H1 (cell line): Measurements from ENCODE around the gene MPV17L. TPM values are rescaled to one million over a fixed set of nuclear protein-coding genes. Genes with fewer than 3 reads are reported as not detected.

Experiments used
- BRCA1 ChIP-seq: IDR thresholded peaks from 2 replicates; pipeline ENCODE4 v1.6.1; 2012; ENCODE audit warnings: low read depth, low read length, improper control_type of control experiment
- CHD7 ChIP-seq: fragments of 300-600 bp; sonication (generic); IDR thresholded peaks from 2 replicates; pipeline ENCODE4 v1.7.1; 2012; ENCODE audit warnings: low read length, moderate library complexity, mild to moderate bottlenecking, inconsistent platforms; ENCODE audit not compliant: insufficient replicate concordance
- HDAC2 ChIP-seq, 2 experiments: fragments of 300-600 bp in 1 of 2; sonication (generic) in 1 of 2; IDR thresholded peaks; 2 replicates each; pipeline ENCODE4 v1.6.1; 2011 to 2012; ENCODE audit warnings: low read depth in 2 of 2, low read length in 2 of 2, mild to moderate bottlenecking in 2 of 2, moderate library complexity in 2 of 2, borderline replicate concordance in 1 of 2, inconsistent platforms in 1 of 2
- JUN ChIP-seq: IDR thresholded peaks from 2 replicates; pipeline ENCODE4 v1.6.1; 2011; ENCODE audit warnings: low read depth, mild to moderate bottlenecking, improper control_type of control experiment, low read length
- MAFK ChIP-seq: IDR thresholded peaks from 2 replicates; pipeline ENCODE4 v1.6.1; 2012; ENCODE audit warnings: low read depth, mild to moderate bottlenecking, improper control_type of control experiment, low read length
- NANOG ChIP-seq: IDR thresholded peaks from 2 replicates; pipeline ENCODE4 v1.6.1; 2011; ENCODE audit warnings: low read length, low read depth, mild to moderate bottlenecking, inconsistent platforms; ENCODE audit not compliant: insufficient read depth, poor library complexity, severe bottlenecking
- RFX5 ChIP-seq: IDR thresholded peaks from 2 replicates; pipeline ENCODE4 v1.6.1; 2011; ENCODE audit warnings: low read depth, low read length, improper control_type of control experiment, borderline replicate concordance
- polyA plus RNA-seq, 7 experiments: library from polyadenylated mRNA; depleted of rRNA in 3 of 7; stranded (reverse) in 5 of 7; unstranded in 2 of 7; fragments of >200 nt in 5 of 7; fragments of 200-250 nt in 2 of 7; gene quantifications; 1 replicate in 5 of 7; 2 replicates in 1 of 7; 4 replicates in 1 of 7; pipeline versions ENCODE4 v1.2.1 to v1.2.3, GENCODE V29; 2011 to 2013; ENCODE audit warnings: missing spikeins in 2 of 7, mixed read lengths in 2 of 7
- total RNA-seq: library from RNA; stranded (reverse); fragmentation: NEBNext Ultra II Directional; extraction: Animal tissue kit (Norgen Biotek cat#: 25700); gene quantifications from 2 replicates; pipeline ENCODE4 v1.2.1, GENCODE V29; 2021

The MPV17L gene
- total and polyA plus RNA-seq, 2 of the 8 experiments (the other 6 are each of a cell fraction or from before 2014, with no cell fraction given) = 6.7 to 8.2 TPM

DNA sequence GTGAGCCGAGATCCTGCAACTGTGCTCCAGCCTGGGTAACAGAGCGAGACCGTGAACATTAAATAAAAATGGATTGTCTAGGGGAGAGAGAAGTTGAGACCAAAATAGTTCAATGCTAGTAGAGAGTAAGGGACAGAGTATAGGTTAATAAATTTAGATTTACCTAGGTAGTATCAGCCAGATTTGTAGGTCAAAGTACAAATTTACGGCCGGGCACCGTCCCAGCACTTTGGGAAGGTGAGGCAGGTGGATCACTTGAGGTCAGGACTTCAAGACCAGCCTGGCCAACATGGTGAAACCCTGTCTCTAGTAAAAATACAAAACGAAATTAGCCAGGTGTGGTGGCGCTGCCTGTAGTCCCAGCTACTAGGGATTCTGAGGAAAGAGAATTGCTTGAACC is 26.7 kb downstream of the MPV17L start (continued):
- TF ChIP-seq CHD7 (no peak), HDAC2 (IDR thresholded peaks at IDR 0.05; ENCODE audit: borderline replicate concordance in 1 of 2, low read depth in 2 of 2, low read length in 2 of 2) (no peak), RFX5 (no peak), BRCA1 (no peak), NANOG (no peak), JUN (no peak), MAFK (no peak)
